CD4-positive, alpha-beta T cell (primary cell): ENCODE data around the gene GRK3. TPM values are rescaled to one million over a fixed set of nuclear protein-coding genes. Genes with fewer than 3 reads are reported as not detected.
A peak's percentile ranks its signal among the peaks of the same experiment; 100 is the strongest.
"Not testable (repeated sequence)": the region's sequence is repeated elsewhere in the genome, so short reads cannot be mapped to it uniquely, and the experiment has no call there.

Source experiments
- ATAC-seq: fragments of 200-7000 bp; cut with Tn5 transposase; one replicate; pipeline ENCODE4 v1.10.0; 2022; ENCODE audit warnings: mild to moderate bottlenecking; ENCODE audit not compliant: poor library complexity
- CTCF ChIA-PET: fragments of 350-600 bp; sonication (Branson Sonifier 250); formaldehyde crosslinking; loops from one replicate; lab custom pipeline; 2021; ENCODE audit warnings: antibody characterized with exemption, inconsistent platforms; lab: Charles Lee
- POLR2A ChIA-PET: fragments of 350-600 bp; sonication (Branson Sonifier 250); formaldehyde crosslinking; loops from one replicate; lab custom pipeline; 2021; ENCODE audit warnings: antibody characterized with exemption, inconsistent platforms; lab: Charles Lee
- DNase-seq, 14 experiments: peaks; one replicate each; pipeline ENCODE4 v3.0.0-alpha.2; 2013 to 2020; ENCODE audit warnings: mixed read lengths in 2 of 14
- H3K27ac ChIP-seq, 2 donors: one replicate each; pipeline versions ENCODE4 v1.5.1 to v1.7.0; 2013; ENCODE audit warnings: low read length in 2 of 2, low read depth in 1 of 2, mild to moderate bottlenecking in 1 of 2
- H3K27me3 ChIP-seq, 2 experiments: 1 replicate in 1 of 2; 2 replicates in 1 of 2; pipeline versions ENCODE4 v1.6.1 to v1.7.0; 2013; ENCODE audit warnings: low read length in 2 of 2, control low read depth in 1 of 2, mild to moderate bottlenecking in 1 of 2, moderate library complexity in 1 of 2; ENCODE audit not compliant: insufficient read depth in 2 of 2, control insufficient read depth in 1 of 2
- H3K36me3 ChIP-seq: one replicate; pipeline ENCODE4 v1.6.1; 2013; ENCODE audit warnings: low read length, control low read depth; ENCODE audit not compliant: insufficient read depth
- H3K4me1 ChIP-seq: one replicate; pipeline ENCODE4 v1.6.1; 2013; ENCODE audit warnings: low read length, control low read depth; ENCODE audit not compliant: insufficient read depth
- H3K4me3 ChIP-seq: one replicate; pipeline ENCODE4 v1.5.1; 2013; ENCODE audit warnings: mild to moderate bottlenecking, low read length, moderate library complexity
- H3K9me3 ChIP-seq, 2 experiments: 1 replicate in 1 of 2; 2 replicates in 1 of 2; pipeline versions ENCODE4 v1.6.1 to v1.7.0; 2013; ENCODE audit warnings: low read length in 2 of 2, mild to moderate bottlenecking in 2 of 2, control low read depth in 1 of 2, moderate library complexity in 1 of 2; ENCODE audit not compliant: control insufficient read depth in 1 of 2, insufficient read depth in 1 of 2
- H3K27ac Mint-ChIP-seq: one replicate; pipeline ENCODE4 v1.8.0; 2020; ENCODE audit warnings: mixed read lengths
- H3K27me3 Mint-ChIP-seq: one replicate; pipeline ENCODE4 v1.8.0; 2021; ENCODE audit warnings: mixed read lengths
- H3K36me3 Mint-ChIP-seq: one replicate; pipeline ENCODE4 v1.8.0; 2021; ENCODE audit warnings: low read depth, mixed read lengths
- H3K4me1 Mint-ChIP-seq: one replicate; pipeline ENCODE4 v1.8.0; 2021; ENCODE audit warnings: low read depth, mixed read lengths
- H3K4me3 Mint-ChIP-seq: one replicate; pipeline ENCODE4 v1.8.0; 2020; ENCODE audit warnings: mild to moderate bottlenecking, mixed read lengths
- H3K9me3 Mint-ChIP-seq: one replicate; pipeline ENCODE4 v1.8.0; 2020; ENCODE audit warnings: mixed read lengths
- intact Hi-C, 2 experiments: fragments of 100-400 bp; cut with DNase I in 1 of 2; cut with micrococcal nuclease in 1 of 2; formaldehyde crosslinking; loops; one replicate each; pipeline versions ENCODE4 v1.15.1 to v1.9.0; 2023 to 2025; cut with DNase I, micrococcal nuclease
- total RNA-seq, 174 experiments: library from RNA in 2 of 174; stranded (reverse) in 2 of 174; gene quantifications; one replicate each; pipeline ENCODE4 v1.2.3 and lab custom pipeline; 2021 to 2026
- TF ChIP-seq, protein P1 (sequence below): fragments of 200-600 bp; IDR thresholded peaks from one replicate; pipeline ENCODE4 v1.8.0; 2022; ENCODE audit warnings: antibody characterized with exemption, mild to moderate bottlenecking

The GRK3 gene
- total RNA-seq, 2 experiments from 2014 or later: 1.7 to 2.0 TPM

DNA sequence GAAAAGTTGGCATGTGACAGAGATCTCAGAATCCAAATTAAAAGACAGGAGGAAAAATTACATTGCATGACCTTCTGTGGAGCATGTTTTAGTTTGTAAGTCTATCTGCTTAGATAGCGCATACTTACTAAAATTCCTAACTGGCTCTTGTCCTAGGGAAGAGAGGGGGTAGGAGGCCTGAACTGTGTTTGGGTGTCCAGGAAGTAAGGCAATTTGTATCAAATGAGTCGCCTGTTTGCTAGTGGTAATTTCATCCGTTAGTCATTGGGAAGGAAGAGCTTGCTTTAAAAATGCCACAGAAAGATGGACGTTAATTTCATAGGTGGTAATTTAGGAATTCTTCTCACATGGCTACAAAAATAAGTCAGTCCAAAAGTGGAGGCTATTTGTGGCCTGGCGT is 18.5 kb downstream of the GRK3 start:
- TF ChIP-seq, protein P1, sequence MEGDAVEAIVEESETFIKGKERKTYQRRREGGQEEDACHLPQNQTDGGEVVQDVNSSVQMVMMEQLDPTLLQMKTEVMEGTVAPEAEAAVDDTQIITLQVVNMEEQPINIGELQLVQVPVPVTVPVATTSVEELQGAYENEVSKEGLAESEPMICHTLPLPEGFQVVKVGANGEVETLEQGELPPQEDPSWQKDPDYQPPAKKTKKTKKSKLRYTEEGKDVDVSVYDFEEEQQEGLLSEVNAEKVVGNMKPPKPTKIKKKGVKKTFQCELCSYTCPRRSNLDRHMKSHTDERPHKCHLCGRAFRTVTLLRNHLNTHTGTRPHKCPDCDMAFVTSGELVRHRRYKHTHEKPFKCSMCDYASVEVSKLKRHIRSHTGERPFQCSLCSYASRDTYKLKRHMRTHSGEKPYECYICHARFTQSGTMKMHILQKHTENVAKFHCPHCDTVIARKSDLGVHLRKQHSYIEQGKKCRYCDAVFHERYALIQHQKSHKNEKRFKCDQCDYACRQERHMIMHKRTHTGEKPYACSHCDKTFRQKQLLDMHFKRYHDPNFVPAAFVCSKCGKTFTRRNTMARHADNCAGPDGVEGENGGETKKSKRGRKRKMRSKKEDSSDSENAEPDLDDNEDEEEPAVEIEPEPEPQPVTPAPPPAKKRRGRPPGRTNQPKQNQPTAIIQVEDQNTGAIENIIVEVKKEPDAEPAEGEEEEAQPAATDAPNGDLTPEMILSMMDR: no peak
- no peak overlapping the region for H3K4me3 Mint-ChIP-seq
- H3K27ac Mint-ChIP-seq: no peak overlapping the region
- no peaks in the 10 kb centered on the region for H3K4me1 ChIP-seq
- ChIA-PET CTCF (interaction anchor here (0.5 kb wide), 1 partner anchor 782 kb away, joined by 3 read pairs; no protein-coding TSS in a partner anchor), POLR2A (interaction anchor here (0.7 kb wide), 1 partner anchor 9 kb away, joined by 3 read pairs; no protein-coding TSS in a partner anchor)
- no peaks in the 10 kb centered on the region for H3K4me1 Mint-ChIP-seq
- H3K27me3 Mint-ChIP-seq: peaks cover 4% of the 10 kb centered on the region
- DNase-seq (no peak), ATAC-seq (no peak)
- no peak overlapping the region for H3K4me3 ChIP-seq
- H3K36me3 Mint-ChIP-seq: no peaks in the 10 kb centered on the region
- H3K9me3 ChIP-seq: no peaks in the 10 kb centered on the region
- no peaks in the 10 kb centered on the region for H3K9me3 Mint-ChIP-seq
- H3K27ac ChIP-seq: no peak overlapping the region
- no peaks in the 10 kb centered on the region for H3K36me3 ChIP-seq
- intact Hi-C loops: loop anchor here in 1 of 2 experiments (5.0 kb wide), 1 partner anchor 46 kb away; no protein-coding TSS in a partner anchor
- no peaks in the 10 kb centered on the region for H3K27me3 ChIP-seq

DNA sequence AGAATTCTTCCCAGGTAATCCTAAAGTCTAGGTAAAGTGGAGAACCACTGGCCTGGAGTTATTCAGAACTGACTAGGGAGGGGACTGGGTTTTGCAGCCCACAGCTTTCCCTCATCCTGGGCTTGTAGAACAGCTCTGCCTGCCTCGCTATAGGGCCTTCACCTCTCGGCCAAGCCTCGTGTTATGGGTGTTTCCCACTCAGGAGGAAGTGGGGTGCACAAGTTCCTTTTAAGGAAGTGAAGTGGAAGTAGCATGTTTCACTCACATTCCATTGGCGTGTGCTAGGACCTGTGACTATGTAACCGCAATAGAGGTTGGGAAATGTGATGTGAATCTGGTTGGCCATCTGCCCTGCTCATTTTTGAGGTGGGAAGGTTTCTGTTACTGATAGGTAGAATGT is 20.5 kb downstream of the GRK3 start:
- intact Hi-C loops: loop anchor here in 1 of 2 experiments (5.0 kb wide), 1 partner anchor 48 kb away; no protein-coding TSS in a partner anchor
- not testable (repeated sequence) for H3K36me3 Mint-ChIP-seq

DNA sequence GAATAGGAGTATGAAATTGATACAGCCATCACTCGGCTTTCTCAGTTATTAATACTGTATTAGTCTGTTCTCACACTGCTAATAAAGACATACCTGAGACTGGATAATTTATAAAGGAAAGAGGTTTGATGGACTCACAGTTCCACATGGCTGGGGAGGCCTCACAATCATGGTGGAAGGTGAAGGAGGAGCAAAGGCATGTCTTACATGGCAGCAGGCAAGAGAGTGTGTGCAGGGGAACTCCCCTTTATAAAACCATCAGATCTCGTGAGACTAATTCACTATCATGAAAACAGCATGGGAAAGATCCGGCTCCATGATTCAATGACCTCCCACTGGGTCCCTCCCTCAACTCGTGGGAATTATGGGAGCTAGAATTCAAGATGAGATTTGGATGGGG is 25.2 kb downstream of the GRK3 start:
- H3K27me3 Mint-ChIP-seq, H3K9me3 Mint-ChIP-seq, H3K4me1 Mint-ChIP-seq, H3K4me1 ChIP-seq, H3K27me3 ChIP-seq, DNase-seq, H3K36me3 ChIP-seq, H3K4me3 Mint-ChIP-seq, POLR2A ChIA-PET, H3K27ac ChIP-seq, ATAC-seq, H3K4me3 ChIP-seq, intact Hi-C loops, H3K27ac Mint-ChIP-seq, CTCF ChIA-PET, H3K9me3 ChIP-seq, H3K36me3 Mint-ChIP-seq: not testable (repeated sequence)

More for the DNA sequence above, 20.5 kb downstream of the GRK3 start:
- H3K4me1 Mint-ChIP-seq, POLR2A ChIA-PET, H3K36me3 ChIP-seq, H3K27me3 ChIP-seq, H3K27me3 Mint-ChIP-seq, H3K4me3 ChIP-seq, H3K9me3 ChIP-seq, H3K27ac ChIP-seq, H3K27ac Mint-ChIP-seq, H3K4me3 Mint-ChIP-seq, H3K9me3 Mint-ChIP-seq, H3K4me1 ChIP-seq, ATAC-seq, CTCF ChIA-PET: not testable (repeated sequence)
- peak in 2 of 14 experiments; percentile 36 to 51 for DNase-seq

DNA sequence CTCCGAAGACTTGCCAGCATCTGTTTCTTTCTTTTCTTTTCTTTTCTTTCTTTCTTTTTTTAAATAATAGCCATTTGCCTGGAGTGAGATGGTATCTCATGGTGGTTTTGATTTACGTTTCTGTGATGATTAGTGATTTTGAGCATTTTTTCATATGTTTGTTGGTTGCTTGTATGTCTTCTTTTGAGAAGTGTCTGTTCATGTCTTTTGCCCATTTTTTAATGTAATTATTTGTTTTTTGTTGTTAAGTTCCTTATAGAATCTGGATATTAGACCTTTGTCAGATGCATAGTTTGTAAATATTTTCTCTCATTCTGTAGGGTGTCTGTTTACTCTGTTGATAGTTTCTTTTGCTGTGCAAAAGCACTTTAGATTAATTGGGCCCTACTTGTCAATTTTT is 28.8 kb downstream of the GRK3 start:
- ATAC-seq, H3K4me1 ChIP-seq, CTCF ChIA-PET, H3K9me3 ChIP-seq, H3K27me3 Mint-ChIP-seq, H3K36me3 Mint-ChIP-seq, H3K9me3 Mint-ChIP-seq, POLR2A ChIA-PET, H3K4me3 ChIP-seq, H3K36me3 ChIP-seq, intact Hi-C loops, DNase-seq, H3K27me3 ChIP-seq, H3K4me3 Mint-ChIP-seq, H3K4me1 Mint-ChIP-seq, H3K27ac Mint-ChIP-seq, H3K27ac ChIP-seq: not testable (repeated sequence)
